ENCODE results near the gene FYN.

The FYN gene

DNA sequence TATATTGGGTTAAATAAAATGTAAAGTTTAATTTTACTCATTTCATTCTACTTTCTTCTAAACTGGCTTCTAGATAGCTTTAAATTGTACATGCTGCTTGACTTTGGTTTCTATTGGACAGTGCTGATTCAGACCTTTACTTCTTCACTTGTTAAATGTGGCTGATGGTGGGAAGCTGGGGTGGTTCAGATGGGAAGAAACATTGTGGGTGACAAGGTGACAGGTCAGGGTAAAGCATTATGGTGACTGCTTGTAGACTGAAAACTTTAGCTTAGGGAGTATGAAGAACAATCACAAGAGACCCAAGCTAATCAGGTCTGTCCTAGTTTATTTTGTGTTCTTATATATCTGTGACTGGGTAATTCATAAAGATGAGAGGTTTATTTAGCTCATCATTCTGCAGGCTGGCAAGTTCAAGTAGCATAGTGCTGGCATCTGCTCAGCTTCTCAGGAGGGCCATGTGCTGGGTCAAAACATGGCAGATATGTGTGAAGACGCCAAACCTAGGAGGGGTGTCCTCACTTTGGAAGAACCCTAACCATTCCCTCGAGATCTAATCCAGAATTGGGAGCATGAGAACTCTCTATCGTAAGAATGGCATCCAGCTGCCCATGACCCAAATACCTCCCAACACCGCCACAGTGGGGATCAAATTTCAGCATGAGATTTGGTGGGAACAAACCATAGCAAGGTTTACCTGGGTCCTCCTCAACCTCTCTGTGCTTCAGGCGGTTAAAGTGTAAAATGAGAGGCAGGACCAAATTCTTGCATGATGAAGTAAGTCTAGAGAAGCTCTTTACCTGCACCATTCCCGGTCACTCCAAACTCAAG, 102.8 kb downstream of the FYN start:
- no peak for DNase-seq (ENCODE audit: low spot score)

DNA sequence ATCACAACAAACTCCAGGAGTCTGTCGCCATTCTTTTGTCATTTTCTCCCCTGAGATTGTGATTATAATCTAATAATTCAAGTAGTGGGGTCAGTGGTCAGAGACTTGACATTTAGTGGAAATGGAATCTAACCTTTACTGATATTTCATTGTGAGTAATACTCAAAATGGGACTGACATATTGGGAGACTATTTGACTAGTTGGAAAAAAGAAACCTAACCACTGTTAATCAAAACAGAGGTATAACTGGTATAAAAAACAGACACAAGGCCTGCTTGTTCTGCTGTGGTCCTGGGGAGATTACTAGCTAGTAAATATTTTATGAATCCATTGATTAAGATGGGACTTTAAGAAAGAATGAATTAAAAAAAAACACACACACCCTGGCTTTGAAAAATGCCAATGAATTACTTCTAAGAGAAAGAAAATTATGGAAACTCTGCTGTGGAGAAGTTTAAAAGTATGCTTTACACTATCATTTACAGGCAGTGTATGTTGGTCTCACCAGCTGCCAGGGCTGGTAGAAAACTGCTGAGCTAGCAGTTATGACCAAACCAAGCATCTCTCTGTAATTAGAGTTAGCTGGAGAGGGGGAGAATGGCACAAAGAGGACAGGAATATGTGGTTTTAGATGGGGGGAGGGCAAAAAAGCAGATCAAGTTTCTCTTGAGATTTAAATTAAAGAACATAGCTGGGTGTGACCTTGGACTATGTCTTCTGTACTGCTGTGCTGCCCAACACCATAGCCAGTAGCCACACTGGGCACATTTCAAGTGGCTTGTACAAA, 103.7 kb downstream of the FYN start:
- no peak for DNase-seq (ENCODE audit: low spot score)

DNA sequence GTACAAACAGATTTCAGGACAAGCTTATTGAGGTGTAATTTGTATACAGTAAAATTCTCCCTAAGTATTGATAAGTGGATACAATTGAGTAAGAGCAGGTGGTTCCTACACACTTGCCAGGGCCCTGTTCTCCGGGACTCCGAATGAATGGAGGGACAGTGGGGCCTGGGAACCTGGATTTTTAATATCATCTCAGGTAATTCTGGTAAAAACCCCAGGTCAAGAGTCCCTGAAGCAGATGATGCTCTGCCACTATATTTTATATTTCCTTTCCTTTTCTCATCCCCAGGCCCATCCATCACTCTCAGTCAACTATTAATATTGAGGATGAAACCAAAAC, 104.9 kb downstream of the FYN start:
- no peak for DNase-seq (ENCODE audit: low spot score)

DNA sequence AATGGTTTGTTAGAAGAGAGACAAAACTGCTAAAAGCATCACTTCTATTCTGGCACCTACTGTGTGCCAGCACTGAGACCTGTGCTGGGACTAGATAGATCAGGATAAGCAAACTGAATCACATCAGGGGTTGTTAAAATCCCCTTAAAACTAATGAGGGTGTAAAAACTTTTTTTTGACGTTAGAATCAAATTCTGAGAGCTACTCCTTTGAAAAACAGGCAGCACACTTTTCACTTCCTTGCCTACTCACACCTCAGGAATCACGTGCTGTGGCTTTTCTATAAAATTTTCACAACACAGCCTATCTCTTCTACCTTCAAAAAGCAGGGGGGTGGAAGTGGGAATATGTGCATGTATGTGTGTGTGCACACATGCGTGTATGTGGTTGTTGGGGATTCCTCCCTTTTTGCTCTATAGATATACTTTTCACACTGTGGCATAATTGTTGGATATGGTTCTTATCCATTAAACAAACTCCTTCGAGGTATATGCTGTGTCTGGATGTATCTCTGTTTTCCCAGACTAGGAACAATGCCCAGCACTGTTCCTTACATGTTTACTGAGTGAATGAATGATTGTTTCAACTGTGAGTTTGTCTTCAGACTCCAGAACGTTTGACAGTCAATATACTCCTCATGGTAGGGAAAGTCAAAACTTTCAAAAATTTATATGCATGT, 105.4 kb downstream of the FYN start:
- DNase-seq (ENCODE audit: low spot score) = no peak

DNA sequence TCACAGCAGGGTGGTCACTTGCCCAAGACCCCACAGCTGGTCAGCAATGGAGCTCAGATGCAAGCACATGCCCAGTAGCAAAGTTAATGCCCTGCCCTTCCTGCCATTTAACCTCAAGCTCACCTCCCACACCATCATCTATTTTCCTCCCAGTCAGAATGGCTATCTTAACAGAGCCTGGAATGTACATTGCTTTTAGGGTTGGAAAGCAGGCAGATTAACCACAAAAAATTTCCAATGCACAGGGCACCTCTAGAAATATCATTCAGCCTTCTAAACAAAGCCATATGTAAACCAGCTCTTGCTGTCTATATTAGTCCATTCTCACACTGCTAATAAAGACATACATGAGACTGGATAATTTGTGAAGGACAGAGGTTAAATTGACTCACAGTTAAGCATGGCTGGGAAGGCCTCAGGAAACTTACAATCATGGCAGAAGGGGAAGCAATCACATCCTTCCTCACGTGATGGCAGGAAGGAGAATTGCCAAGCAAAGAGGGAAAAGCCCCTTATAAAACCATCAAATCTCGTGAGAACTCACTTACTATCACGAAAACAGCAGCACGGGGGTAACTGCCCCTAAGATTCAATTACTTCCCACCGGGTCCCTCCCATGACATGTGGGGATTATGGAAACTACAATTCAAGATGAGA, 106.9 kb downstream of the FYN start:
- no peak for DNase-seq (ENCODE audit: low spot score)

DNA sequence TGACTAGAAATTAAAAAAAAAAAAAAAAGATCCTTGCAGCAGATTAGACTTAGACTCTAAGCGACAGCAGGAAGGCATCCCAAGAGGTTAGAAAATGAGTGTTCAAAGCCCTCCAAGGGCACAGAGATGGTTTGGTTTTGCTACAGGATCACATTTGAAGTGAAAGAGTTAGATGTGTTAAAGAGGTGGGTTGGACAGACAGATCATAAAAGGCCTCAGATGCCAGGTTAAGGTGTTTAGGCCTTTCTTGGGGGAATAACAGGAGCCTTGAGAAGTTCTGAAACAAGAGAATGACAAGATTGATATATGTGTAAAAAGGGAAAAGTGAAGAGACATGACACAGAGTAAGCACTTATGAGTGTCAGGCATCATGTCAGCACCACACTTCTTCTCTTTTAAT, 107.5 kb downstream of the FYN start:
- DNase-seq (ENCODE audit: low spot score) = no peak

DNA sequence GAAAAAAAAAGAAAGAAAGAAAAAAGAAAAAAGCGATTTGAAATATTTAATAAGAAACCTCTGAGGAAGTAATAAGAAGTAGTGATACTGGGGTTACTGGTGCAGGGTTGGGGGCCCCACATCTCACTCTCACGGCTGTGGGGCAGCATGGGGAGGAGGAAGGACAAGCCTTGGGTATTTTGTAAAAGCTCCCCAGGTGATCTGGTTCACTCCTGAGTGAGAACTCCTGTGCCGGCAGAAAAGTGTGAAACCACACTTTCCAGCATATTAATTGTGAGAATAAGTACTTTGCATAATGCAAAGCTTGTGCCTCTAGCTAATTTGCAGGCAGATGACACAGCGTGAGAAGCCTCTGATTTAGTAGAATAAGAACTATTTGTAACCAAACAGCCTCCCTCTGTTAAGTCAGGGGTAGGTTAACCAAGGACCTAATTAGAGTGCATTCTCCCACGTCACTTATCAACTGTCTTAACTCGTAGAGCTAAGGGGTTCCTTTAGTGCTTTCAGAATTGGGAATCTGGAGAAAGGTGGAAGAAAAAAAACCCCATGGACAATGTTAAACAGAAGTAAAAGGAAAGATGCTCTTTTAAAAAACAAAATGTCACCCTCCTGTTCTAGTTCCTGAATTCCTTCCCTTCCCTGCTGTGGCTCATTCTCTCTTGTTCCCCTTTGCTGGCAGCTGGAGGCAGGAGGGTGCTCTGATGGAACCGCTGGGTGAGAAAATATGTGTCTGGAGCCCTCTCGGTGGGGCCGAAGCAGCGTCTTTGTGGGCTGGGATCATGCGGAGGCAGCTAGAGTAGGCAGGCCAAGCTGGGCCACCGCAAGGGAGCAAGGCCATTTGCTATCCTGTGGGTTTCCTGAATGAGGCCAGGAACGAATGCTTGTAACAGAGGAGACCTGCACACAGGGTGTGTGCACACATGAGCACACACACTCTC, 108.7 kb downstream of the FYN start:
- DNase-seq (ENCODE audit: low spot score) = no peak

DNA sequence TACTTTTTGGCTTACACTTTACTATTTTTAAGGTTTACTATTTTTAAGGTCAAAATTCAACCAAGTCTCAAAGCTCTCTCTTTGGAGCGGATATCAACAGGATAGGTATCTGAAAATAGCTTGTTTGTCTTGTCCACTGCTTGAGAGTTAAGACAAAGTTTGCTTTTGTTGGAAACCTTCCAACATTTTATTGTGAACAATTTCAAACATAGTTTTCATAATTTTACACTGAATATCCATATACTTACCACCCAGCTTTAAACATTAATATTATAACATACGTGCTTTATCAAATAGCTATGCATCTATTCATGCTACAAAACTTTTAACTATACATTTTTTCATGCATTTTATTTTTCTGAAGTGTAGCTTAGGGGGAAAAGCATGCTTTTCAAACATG, 109.9 kb downstream of the FYN start:
- DNase-seq (ENCODE audit: low spot score) = no peak

DNA sequence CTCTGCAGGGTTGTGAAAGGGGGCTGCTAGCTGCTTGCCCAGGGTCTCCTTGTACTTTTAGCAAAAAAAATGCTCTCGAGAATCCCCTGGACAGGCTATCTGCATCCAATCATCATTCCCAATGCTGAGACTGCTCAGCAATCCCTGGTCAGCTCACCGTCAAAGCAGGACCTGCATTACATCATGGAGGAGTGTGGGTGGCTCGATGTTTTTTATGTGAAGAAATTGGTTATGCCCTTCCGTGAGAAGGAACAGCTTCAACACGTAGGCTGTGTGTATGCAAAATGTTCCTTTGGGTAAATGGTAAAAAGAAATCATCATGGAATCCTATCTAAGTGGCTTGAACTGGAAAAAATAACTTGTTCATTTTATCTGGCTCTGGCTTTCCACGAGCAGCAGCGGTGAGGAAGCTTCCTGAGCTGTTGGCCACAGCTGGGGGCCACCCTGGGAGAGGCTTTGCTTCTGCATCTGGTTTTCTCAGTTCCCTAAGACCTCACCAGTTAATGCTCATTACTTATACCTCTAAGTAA, 111.4 kb downstream of the FYN start:
- DNase-seq (ENCODE audit: low spot score) = no peak

DNA sequence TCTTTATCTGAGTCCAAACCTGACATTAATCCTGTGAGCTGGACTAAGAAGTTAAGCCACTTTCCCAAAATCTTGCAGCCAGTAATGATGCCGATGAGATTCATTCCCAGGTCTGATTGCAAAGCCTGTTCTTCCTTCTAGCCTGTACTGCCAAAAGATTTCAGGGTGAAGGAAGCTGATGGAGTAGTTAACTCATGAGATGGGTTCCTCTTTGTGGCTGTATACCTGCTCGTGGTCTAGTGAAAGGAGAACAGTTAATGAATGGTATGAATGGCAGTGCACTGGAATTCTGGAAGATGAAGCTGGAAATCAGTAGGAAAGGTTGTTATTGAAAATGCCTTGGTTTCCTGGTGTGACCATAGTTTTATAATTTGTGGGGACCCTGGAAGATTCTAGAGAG, 112.0 kb downstream of the FYN start:
- no peak for DNase-seq (ENCODE audit: low spot score)

DNA sequence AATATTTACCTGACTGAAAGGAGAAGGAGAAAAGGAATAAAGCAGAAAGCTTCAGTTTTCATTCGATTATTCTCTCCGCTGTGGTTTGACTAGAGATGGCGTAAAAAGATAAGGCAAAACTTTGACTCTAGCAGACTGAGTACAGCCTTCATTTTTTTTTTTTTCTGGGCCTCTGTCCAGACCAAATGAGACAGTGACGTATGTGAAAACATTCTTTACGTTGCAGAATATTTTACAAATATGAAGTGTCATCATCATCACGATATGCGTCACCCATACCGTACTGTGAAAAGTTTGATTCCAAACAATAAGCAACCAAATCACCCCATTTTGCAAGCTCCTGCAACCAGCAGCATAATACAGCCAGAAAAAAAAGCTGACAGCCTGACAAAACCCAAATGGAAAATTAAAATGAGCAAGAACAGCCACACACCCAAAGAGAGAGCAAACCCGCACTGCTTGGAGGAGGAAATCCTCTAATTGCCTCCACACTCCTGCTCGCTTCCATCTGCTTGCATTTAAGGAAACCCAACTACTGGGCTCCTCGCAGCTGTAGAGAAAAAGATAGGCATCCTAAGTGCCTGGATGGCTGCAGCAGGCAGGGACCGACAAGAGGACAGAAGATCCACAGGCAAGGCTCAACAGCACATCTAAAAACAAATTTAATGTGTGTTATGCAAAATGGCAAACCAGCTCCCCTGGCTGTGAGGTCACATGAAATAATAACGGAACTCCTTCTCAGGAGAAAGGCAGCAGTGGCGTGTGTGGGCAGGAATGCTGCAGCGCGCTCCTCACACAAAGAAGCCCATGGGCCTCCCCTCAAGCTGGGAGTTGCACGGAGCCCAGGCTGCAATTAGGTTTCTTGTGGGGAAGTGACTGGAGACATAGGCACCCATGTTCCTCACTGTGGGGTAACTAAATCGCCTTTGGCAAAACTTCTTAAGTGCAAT, 113.1 kb downstream of the FYN start:
- peak; percentile 87 for DNase-seq (ENCODE audit: low spot score)

DNA sequence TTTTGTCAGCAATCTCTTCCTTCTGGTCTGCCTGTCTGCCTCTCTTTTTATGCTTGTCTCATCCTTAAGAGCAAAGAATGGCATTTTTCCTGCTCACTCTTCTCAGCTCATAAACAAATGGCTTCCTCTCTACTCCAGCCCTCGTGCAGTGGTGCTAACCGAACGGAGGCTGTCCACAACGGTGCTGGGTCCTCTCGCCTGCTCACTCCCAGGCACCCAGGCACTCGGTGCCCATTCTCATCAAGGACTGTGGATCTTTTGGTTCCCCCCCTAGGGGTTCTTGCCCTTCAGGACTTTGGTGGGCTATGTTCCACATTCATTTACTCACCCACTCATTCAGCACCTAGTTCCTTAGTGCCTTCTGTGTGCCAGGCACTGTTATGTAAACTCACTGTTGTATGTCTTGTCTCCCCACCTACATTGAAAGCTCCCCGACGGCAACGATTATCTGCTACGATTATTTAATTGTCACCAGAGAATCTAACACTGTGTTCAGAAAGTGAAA, 113.9 kb downstream of the FYN start:
- no peak for DNase-seq (ENCODE audit: low spot score)

DNA sequence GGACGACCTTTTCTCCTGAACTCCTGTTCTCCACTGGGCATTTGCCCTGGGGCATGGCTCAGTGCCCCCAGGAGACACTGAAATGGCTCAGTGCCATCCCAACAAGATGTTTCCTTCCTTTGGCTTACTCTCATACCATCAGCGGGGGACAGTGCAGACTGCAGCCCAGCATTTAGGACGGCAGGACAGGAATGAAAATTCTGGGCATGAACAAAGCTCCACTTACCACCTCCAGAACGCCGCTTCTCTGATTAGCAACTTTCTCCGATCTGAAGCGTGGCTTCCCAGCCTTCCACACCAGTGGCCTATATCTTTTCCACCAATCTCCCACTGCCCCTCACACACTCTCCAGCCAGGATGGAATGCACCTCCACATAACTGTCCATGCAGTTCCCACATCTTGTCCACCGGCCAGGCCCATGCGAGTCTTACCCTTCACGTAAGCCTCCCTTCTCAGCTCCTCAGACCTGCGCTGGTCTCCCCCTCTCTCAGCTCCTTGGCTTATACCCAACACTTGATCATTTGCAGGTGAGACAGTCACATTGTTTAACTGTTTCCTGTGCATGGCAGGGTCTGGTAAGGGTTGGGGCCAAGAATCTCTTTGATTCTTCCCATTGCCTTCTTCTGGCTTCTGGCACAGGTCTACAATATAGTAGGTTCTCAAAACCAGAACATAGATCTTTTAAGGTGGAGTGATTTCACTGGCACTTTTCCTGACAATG, 114.5 kb downstream of the FYN start:
- DNase-seq (ENCODE audit: low spot score) = no peak

DNA sequence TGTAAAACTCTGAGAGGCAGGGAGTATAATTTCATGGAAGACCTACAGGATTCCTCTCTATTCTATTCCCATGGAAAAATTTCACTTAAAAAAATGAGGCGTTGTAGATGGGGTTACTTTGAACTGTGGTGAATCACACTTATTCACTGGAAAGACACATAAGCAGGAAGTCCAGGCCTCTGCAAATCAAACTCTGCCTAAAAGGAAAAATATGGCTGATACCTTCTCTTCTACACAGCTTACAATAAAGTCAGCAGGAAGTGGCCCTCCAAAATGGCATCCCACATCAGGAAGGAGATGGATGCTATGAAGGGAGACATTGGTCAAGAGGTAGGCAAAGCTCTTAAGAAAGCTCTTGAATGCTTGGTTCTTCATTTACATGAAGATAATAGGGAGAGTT, 115.9 kb downstream of the FYN start:
- no peak for DNase-seq (ENCODE audit: low spot score)

DNA sequence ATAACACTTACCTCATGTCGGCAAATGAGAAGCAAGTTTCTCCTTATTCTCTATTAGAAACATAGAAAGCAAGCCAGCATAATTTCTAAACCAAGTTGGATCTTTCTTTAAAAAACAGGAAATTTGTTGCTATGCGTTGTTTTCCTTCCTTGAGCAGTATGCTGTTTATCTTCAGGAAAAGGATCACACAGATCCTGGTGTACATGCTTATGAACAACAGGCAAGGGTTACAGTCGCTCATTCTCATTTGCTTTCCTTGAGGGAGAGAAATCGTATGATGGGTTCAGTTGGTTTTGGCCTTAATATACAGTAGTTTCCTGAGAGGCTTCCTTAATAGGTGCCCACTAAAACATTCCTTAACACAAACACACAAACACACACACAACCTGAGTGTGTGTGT, 118.8 kb downstream of the FYN start:
- DNase-seq (ENCODE audit: low spot score) = no peak

DNA sequence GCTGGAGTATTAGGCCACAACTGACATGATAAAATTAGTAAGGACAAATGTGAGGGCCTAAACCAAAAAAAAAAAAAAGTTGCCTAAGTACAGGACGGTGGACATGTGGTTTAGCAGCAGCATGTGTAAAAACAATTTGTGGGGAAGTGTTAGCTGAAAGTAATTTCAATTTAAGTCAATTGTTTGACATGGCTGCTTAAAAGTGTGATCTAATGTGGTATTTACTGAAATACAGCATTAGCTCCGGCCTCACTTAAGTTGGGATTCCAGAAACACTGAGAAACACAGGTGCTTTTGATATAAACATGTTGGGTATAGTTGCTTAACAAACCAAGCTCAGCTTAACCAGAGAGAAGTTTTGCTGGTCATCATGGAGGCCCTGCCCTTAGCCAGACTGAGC, 119.7 kb downstream of the FYN start:
- DNase-seq (ENCODE audit: low spot score) = no peak

DNA sequence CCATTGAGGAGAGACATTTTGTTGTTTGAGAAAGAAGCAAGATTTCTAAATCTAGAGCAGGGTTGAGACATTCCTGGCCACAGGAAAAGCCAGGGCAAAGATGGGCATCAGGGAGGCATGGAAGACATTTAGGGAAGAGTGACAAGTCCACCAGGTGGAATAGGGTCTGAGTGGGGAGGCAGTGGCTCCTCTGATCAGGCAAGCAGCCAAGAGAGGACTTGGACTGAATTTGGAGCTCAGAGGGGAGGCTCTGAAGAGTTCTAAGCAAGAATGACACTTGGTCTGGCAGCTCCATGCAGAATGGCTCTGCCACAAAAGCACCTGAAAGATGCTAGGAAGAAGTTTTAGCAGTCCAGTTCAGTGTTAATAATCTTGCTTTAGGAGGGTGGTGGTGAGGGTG, 120.8 kb downstream of the FYN start:
- no peak for DNase-seq (ENCODE audit: low spot score)

All from SK-N-DZ (cell line).